C4-2B (cell line): ENCODE results near the gene RELN.

ENCODE experiments used
- H3K27ac ChIP-seq: fragments of 450-650 bp; 2 replicates; pipeline ENCODE4 v1.5.1; 2017
- ZFX ChIP-seq: fragments of 450-650 bp; IDR thresholded peaks from 2 replicates; pipeline ENCODE4 v1.6.1; 2017
- TF ChIP-seq, protein P1 (sequence below): fragments of 450-650 bp; conservative IDR thresholded peaks from 2 replicates; pipeline ENCODE4 v1.5.1; 2017; ENCODE audit warnings: mild to moderate bottlenecking

Gene RELN

GRCh38 chr7:103656221-103656620 lies 333.2 kb downstream of the RELN start:
- no peak overlapping the region for H3K27ac ChIP-seq
- TF ChIP-seq, protein P1, sequence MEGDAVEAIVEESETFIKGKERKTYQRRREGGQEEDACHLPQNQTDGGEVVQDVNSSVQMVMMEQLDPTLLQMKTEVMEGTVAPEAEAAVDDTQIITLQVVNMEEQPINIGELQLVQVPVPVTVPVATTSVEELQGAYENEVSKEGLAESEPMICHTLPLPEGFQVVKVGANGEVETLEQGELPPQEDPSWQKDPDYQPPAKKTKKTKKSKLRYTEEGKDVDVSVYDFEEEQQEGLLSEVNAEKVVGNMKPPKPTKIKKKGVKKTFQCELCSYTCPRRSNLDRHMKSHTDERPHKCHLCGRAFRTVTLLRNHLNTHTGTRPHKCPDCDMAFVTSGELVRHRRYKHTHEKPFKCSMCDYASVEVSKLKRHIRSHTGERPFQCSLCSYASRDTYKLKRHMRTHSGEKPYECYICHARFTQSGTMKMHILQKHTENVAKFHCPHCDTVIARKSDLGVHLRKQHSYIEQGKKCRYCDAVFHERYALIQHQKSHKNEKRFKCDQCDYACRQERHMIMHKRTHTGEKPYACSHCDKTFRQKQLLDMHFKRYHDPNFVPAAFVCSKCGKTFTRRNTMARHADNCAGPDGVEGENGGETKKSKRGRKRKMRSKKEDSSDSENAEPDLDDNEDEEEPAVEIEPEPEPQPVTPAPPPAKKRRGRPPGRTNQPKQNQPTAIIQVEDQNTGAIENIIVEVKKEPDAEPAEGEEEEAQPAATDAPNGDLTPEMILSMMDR, result no peak
- TF ChIP-seq ZFX, result no peak

DNA sequence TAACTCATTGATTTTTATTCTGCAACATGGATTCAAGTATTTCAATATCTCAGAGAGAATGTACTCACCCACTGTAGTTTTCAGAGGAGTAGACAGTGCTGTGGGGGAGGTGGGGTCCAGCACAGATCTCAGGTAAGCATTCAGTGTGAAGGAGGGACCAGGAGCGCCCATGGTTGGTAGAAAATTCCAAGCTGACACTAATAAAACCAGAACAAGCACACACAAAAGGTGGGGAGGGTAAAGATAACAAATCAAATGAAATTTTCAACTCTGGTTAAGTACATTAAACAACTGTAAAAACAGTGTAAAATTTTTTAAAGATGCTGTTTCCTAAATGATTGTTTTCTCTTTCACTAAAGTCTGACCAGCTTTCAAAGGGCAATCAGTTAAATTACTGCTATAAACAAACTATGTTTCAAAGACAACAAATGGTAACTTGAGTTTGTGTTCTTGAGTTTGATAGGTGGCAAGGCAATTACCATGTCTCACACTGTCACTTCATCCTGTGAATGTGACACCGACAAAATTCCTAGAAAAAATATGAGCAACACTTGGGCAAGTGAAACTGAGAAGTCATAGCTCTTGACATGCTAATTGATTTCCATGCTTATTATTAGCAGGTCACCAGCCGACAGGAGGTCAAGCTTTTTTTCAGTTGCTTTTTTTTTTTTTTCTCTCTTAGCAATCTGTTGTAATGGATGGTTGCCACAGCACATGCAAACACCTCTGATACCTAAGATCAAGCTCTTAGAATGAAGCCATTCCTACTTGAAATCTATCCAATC lies 337.7 kb downstream of the RELN start:
- TF ChIP-seq, protein P1, result no peak
- TF ChIP-seq ZFX, result no peak
- no peak overlapping the region for H3K27ac ChIP-seq

DNA sequence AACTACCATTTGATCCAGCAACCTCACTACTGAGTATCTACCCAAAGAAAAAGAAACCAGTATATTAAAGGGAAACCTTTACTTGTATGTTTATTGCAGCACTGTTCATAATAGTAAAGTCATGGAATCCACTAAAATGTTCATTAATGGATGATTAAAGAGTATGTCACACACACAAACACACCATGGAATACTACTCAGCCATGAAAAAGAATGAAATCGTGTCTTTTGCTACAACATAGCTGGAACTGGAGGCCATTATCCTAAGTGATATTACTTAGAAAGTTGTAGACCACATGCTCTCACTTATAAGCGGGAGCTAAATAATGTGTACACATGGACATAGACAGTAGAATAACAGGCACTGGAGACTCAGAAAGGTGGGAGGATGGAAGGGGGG lies 340.4 kb downstream of the RELN start:
- H3K27ac ChIP-seq, result no peak overlapping the region
- TF ChIP-seq, protein P1, result no peak
- TF ChIP-seq ZFX, result no peak

- TF ChIP-seq, protein P1, result no peak
- no peak for TF ChIP-seq ZFX
- H3K27ac ChIP-seq, result no peak overlapping the region
Observed at GRCh38 chr7:103648135-103648534, 341.3 kb downstream of the RELN start.

DNA sequence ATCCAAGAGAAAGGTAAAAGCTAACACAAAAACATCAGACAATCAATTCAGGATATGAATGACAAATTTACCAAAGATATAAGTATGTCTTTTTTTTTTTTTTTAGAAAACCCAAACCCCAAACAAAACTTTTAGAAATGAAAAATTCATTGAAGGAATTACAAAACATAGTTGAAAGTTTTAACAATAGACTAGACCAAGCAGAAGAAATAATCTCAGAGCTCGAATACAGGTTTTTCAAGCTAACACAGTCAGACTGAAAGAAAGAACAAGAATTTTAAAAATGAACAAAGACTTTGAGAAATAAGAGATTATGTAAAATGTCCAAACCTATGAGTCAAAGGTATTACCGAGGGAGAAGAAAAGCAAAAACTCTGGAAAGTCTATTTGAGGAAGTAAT lies 345.1 kb downstream of the RELN start:
- TF ChIP-seq, protein P1, result no peak
- no peak for TF ChIP-seq ZFX
- H3K27ac ChIP-seq, result no peak overlapping the region

DNA sequence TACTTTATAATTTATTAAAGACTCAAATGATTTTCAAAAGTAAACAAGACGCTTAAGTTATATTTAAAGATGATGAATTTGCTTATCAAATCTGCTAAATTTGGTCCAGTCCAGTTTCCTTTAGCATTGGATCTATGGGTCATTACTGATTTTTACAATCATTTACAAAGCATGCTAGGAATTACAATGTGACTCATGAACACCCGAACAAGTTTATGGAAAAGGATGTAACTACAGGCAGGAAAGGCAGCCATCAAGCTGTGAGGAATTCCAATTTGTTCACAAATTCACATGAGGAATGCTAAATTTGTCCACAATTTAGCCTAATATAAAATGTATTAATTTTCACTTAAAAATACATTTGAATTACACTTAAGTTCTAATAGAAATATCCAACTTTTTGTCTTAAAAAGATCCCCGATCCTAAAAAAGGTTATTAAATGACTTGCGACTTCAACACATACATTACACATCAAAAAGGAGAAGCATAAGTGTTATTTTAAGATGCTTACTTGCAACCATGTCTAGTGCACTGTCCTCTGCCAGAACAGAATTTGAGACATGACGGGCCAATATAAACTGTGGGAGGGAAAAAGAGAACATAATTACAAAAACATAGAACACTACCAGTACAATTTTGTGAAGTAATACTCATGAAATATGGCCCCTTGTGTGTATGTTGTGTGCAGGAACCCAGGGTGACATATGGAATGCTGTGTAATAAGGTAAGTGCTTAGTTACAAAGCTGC lies 349.3 kb downstream of the RELN start:
- TF ChIP-seq, protein P1, result no peak
- TF ChIP-seq ZFX, result no peak
- H3K27ac ChIP-seq, result no peak overlapping the region

GRCh38 chr7:103637726-103638125 lies 351.7 kb downstream of the RELN start:
- H3K27ac ChIP-seq, result no peak overlapping the region
- TF ChIP-seq, protein P1, result no peak
- no peak for TF ChIP-seq ZFX
